Lung (tissue), 12 donors: Measurements from ENCODE around the gene SLC25A42. TPM values are rescaled to one million over a fixed set of nuclear protein-coding genes. Genes with fewer than 3 reads are reported as not detected.
A peak's percentile ranks its signal among the peaks of the same experiment; 100 is the strongest.

Experiments used
- ATAC-seq: fragments of 200-7000 bp; cut with Tn5 transposase; one replicate; pipeline ENCODE4 v1.9.1; 2020; ENCODE audit warnings: moderate number of reproducible peaks; ENCODE audit not compliant: insufficient read depth, low FRiP score
- DNase-seq, 3 donors: peaks; one replicate each; pipeline ENCODE4 v3.0.0-alpha.2; 2013 to 2017
- H3K27ac ChIP-seq, 2 donors: one replicate each; pipeline ENCODE4 v1.5.1; 2013; ENCODE audit warnings: mild to moderate bottlenecking in 2 of 2, moderate library complexity in 2 of 2, control low read depth in 1 of 2, inconsistent platforms in 1 of 2, low read depth in 1 of 2, low read length in 1 of 2
- H3K27me3 ChIP-seq, 3 donors: one replicate each; pipeline ENCODE4 v1.5.1; 2013; ENCODE audit warnings: low read length in 2 of 3; ENCODE audit not compliant: control insufficient read depth in 3 of 3, insufficient read depth in 3 of 3
- H3K36me3 ChIP-seq, 4 donors: one replicate each; pipeline ENCODE4 v1.5.1; 2013; ENCODE audit warnings: low read length in 4 of 4, mild to moderate bottlenecking in 1 of 4, moderate library complexity in 1 of 4; ENCODE audit not compliant: control insufficient read depth in 4 of 4, insufficient read depth in 4 of 4
- H3K4me1 ChIP-seq, 5 donors: one replicate each; pipeline ENCODE4 v1.5.1; 2013; ENCODE audit warnings: low read length in 5 of 5, mild to moderate bottlenecking in 2 of 5, moderate library complexity in 1 of 5; ENCODE audit not compliant: control insufficient read depth in 5 of 5, insufficient read depth in 5 of 5
- H3K4me3 ChIP-seq: one replicate; pipeline ENCODE4 v1.5.1; 2013; ENCODE audit warnings: mild to moderate bottlenecking, control low read depth, moderate library complexity
- H3K9ac ChIP-seq, 2 donors: one replicate each; pipeline ENCODE4 v1.5.1; 2013; ENCODE audit warnings: low read length in 2 of 2, control low read depth in 1 of 2; ENCODE audit not compliant: insufficient read depth in 1 of 2
- H3K9me3 ChIP-seq, 4 donors: one replicate each; pipeline ENCODE4 v1.5.1; 2013; ENCODE audit warnings: low read length in 3 of 4, mild to moderate bottlenecking in 1 of 4, moderate library complexity in 1 of 4; ENCODE audit not compliant: control insufficient read depth in 4 of 4, insufficient read depth in 3 of 4
- WGBS, 2 donors: extraction: QIAGEN DNeasy Blood & Tissue Kit; methylation state at CpG; one replicate each; pipeline ENCODE4 v1.1.7; 2013; 5-methylcytosine and 5-hydroxymethylcytosine counted together
- polyA plus RNA-seq, 2 donors: library from polyadenylated mRNA; stranded (reverse); fragments of 200-250 nt; gene quantifications; one replicate each; pipeline ENCODE4 v1.2.1, GENCODE V29; 2013
- total RNA-seq, 2 donors: library from RNA; depleted of rRNA in 1 of 2; stranded (reverse); fragments of >200 nt in 1 of 2; gene quantifications; one replicate each; pipeline ENCODE4 v1.2.1, GENCODE V29; 2014 to 2021
- TF ChIP-seq, protein P1 (sequence below): IDR thresholded peaks from 2 replicates; pipeline ENCODE4 v1.5.1; 2012; ENCODE audit warnings: mild to moderate bottlenecking; ENCODE audit errors: control extremely low read depth, extremely low read depth
- donor health status: control.
- donor health status: control.
- donor health status: Bipolar disorder and iron deficiency.
- donor health status: healthy.
- donor health status: DM: yes; HTN: yes; CAD: no.

Gene SLC25A42
- total and polyA plus RNA-seq, 4 donors, result 5.8 to 10.1 (median 7.0) TPM

DNA sequence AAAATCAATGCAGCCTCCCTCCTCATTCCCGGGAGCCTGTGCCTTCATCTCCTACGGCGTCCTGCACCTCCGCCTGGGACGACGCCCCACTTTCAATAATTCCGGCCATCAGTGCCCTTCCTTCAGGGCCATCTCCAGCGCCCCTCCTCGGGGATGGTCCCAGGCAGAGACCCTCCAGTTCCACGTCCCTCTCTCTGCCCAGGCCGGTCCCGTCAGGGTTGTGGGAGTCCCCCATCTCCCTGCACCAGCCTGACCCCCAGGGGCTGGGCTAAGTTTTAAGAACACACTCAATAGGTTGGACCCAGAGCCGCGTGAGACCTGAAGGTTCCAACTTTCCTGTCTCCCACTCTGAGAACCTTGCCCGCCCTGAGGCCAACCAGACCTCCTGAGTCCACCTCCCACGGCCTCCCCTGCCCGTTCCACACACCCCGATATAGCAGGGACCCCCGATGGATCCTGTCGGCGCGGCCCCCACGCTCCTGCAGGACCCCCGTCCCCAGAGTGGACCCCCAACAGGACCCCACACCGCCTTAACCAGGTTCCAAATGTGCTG, 73.8 kb downstream of the SLC25A42 start:
- no peaks in the 10 kb centered on the region for H3K27me3 ChIP-seq
- H3K9me3 ChIP-seq, result peaks cover 0 to 2% (median 0%) of the 10 kb centered on the region in 4 donors
- H3K4me3 ChIP-seq, result peak overlapping the region; percentile 79
- peak overlapping the region in 1 of 2 donors; percentile 82 for H3K27ac ChIP-seq
- peaks cover 0 to 7% (median 2%) of the 10 kb centered on the region in 5 donors for H3K4me1 ChIP-seq
- no peaks in the 10 kb centered on the region for H3K36me3 ChIP-seq
- peak overlapping the region; percentile 73 to 99 for H3K9ac ChIP-seq
- ATAC-seq (peak; percentile 16), DNase-seq (peak in 2 of 3 donors; percentile 17 to 26)
- 15 to 32% methylated on average over 25 of the region's 25 CpGs for whole genome bisulfite sequencing, 2 donors
- TF ChIP-seq, protein P1, sequence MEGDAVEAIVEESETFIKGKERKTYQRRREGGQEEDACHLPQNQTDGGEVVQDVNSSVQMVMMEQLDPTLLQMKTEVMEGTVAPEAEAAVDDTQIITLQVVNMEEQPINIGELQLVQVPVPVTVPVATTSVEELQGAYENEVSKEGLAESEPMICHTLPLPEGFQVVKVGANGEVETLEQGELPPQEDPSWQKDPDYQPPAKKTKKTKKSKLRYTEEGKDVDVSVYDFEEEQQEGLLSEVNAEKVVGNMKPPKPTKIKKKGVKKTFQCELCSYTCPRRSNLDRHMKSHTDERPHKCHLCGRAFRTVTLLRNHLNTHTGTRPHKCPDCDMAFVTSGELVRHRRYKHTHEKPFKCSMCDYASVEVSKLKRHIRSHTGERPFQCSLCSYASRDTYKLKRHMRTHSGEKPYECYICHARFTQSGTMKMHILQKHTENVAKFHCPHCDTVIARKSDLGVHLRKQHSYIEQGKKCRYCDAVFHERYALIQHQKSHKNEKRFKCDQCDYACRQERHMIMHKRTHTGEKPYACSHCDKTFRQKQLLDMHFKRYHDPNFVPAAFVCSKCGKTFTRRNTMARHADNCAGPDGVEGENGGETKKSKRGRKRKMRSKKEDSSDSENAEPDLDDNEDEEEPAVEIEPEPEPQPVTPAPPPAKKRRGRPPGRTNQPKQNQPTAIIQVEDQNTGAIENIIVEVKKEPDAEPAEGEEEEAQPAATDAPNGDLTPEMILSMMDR, result no peak

DNA sequence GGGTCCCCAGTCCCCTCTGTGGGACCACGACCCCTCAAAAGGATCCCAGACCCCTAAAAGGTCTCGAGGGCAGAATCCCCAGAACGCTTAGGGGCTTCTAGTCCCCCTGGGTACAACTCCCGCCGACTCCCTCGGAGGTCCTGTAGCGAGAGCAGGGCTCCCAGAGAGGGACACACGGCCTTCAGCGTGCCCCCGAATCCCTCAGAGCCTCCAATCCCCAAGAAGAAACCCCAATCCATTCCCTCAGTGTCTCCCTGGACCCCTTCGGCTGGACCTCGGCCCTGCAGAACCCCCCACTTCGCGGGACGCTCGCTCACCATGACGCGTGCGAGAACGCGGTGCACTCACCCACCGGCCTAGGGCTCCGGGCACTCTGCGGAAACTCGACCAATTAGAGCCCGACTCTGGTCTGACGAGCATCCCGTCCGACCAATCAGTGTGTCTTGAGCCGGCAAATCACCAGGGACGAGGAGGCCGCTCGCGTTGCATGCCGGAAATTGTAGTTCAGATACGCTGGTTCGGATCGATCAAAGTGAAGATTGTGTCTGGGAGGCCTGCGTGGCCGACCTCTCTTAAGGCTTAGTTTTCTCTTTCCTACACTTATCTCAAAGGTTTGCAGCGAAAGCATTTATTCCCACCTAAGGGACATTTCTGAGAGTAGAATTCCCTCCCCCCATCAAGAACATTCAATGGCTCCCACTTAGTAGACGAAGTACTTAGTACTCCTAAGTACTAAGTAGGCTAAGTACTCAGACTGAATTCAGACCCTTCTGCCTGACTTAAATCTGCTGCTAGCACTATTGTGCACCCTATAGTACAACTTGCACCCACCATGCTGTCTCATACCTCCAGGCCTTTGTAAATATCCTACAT, 74.6 kb downstream of the SLC25A42 start, which contains the start of gene TMEM161A:
Gene TMEM161A (minus strand): TSS at position 370 of the 873 bp plus-strand sequence. CDS start 50 bp downstream, at position 320.
- H3K4me3 ChIP-seq, result peak within 1 kb of the TSS; percentile 79
- H3K36me3 ChIP-seq, result no peaks in the 10 kb centered on the region
- no peaks in the 10 kb centered on the region for H3K9me3 ChIP-seq
- peaks cover 0 to 7% (median 2%) of the 10 kb centered on the region in 5 donors for H3K4me1 ChIP-seq
- peak within 1 kb of the TSS; percentile 73 to 99 for H3K9ac ChIP-seq
- peak; percentile 98 for ATAC-seq
- H3K27me3 ChIP-seq, result no peaks in the 10 kb centered on the region
- H3K27ac ChIP-seq, result peak within 1 kb of the TSS; percentile 79 to 82
- TF ChIP-seq, protein P1, result no peak
- 2 to 3% methylated on average over 42 of the region's 42 CpGs for WGBS, 2 donors
- peak; percentile 98 to 100 (median 99) for DNase-seq

DNA sequence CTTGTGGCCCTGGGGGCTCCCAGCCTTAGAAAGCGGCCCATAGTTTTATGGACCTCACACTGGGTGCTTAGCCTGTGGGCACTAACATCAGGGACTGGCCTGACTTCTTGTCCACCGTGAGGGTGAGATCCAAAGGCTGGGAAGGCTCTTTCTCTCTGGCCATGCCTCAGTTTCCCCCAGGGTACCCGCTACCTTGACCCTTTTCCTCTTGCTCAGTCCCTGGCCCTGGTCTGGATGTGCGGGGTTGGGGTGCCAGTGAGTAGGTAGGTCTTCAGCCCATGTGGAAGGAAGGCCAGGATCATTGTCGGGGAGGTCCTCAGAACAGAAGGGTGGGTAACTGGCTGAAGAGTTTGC, 76.1 kb downstream of the SLC25A42 start:
- DNase-seq (no peak), ATAC-seq (no peak)
- peaks cover 0 to 7% (median under 1%) of the 10 kb centered on the region in 5 donors for H3K4me1 ChIP-seq
- WGBS, 2 donors, result 46 to 48% methylated on average over 5 of the region's 5 CpGs
- no peaks in the 10 kb centered on the region for H3K9me3 ChIP-seq
- H3K4me3 ChIP-seq, result no peak overlapping the region
- H3K27me3 ChIP-seq, result no peaks in the 10 kb centered on the region
- H3K9ac ChIP-seq, result no peak overlapping the region
- no peak overlapping the region for H3K27ac ChIP-seq
- H3K36me3 ChIP-seq, result no peaks in the 10 kb centered on the region
- TF ChIP-seq, protein P1, result no peak
